ENCODE measurements around the gene NCK2.

The NCK2 gene

GRCh38 chr2:105813405-105813804, 68.7 kb downstream of the NCK2 start:
- no peak for DNase-seq (ENCODE audit: low read depth)
- H3K4me3 ChIP-seq (ENCODE audit: low read depth, low read length), result no peak overlapping the region

GRCh38 chr2:105814291-105814940, 69.7 kb downstream of the NCK2 start:
- no peak for TF ChIP-seq CTCF (IDR thresholded peaks at IDR 0.05; ENCODE audit: low read depth, low read length, missing control alignments)
- no peak overlapping the region for H3K4me3 ChIP-seq (ENCODE audit: low read depth, low read length)
- no peak for DNase-seq (ENCODE audit: low read depth)

More at GRCh38 chr2:105813405-105813804, 68.7 kb downstream of the NCK2 start:
- no peak for TF ChIP-seq CTCF (IDR thresholded peaks at IDR 0.05; ENCODE audit: low read depth, low read length, missing control alignments)

- no peak for TF ChIP-seq CTCF (IDR thresholded peaks at IDR 0.05; ENCODE audit: low read depth, low read length, missing control alignments)
- DNase-seq (ENCODE audit: low read depth), result no peak
- no peak overlapping the region for H3K4me3 ChIP-seq (ENCODE audit: low read depth, low read length)
Measured at GRCh38 chr2:105815401-105815800, 70.7 kb downstream of the NCK2 start.

- DNase-seq (ENCODE audit: low read depth), result no peak
- no peak for TF ChIP-seq CTCF (IDR thresholded peaks at IDR 0.05; ENCODE audit: low read depth, low read length, missing control alignments)
- no peak overlapping the region for H3K4me3 ChIP-seq (ENCODE audit: low read depth, low read length)
Measured at GRCh38 chr2:105820151-105820550, 75.4 kb downstream of the NCK2 start.

GRCh38 chr2:105820691-105821090, 76.0 kb downstream of the NCK2 start:
- H3K4me3 ChIP-seq (ENCODE audit: low read depth, low read length), result no peak overlapping the region
- no peak for DNase-seq (ENCODE audit: low read depth)
- TF ChIP-seq CTCF (IDR thresholded peaks at IDR 0.05; ENCODE audit: low read depth, low read length, missing control alignments), result no peak

- no peak for DNase-seq (ENCODE audit: low read depth)
- H3K4me3 ChIP-seq (ENCODE audit: low read depth, low read length), result no peak overlapping the region
- TF ChIP-seq CTCF (IDR thresholded peaks at IDR 0.05; ENCODE audit: low read depth, low read length, missing control alignments), result no peak
Measured at GRCh38 chr2:105821428-105822125, 76.9 kb downstream of the NCK2 start.

GRCh38 chr2:105822186-105822585, 77.5 kb downstream of the NCK2 start:
- H3K4me3 ChIP-seq (ENCODE audit: low read depth, low read length), result no peak overlapping the region
- TF ChIP-seq CTCF (IDR thresholded peaks at IDR 0.05; ENCODE audit: low read depth, low read length, missing control alignments), result no peak
- DNase-seq (ENCODE audit: low read depth), result no peak
